GM18511 (cell line): ENCODE results near the gene RPA1.

Experiments
- ATAC-seq: cut with Tn5 transposase; IDR thresholded peaks from one replicate; pipeline ENCODE4 v1.9.1; 2021; ENCODE audit warnings: mild to moderate bottlenecking, moderate library complexity; ENCODE audit not compliant: unreplicated experiment

The RPA1 gene

DNA sequence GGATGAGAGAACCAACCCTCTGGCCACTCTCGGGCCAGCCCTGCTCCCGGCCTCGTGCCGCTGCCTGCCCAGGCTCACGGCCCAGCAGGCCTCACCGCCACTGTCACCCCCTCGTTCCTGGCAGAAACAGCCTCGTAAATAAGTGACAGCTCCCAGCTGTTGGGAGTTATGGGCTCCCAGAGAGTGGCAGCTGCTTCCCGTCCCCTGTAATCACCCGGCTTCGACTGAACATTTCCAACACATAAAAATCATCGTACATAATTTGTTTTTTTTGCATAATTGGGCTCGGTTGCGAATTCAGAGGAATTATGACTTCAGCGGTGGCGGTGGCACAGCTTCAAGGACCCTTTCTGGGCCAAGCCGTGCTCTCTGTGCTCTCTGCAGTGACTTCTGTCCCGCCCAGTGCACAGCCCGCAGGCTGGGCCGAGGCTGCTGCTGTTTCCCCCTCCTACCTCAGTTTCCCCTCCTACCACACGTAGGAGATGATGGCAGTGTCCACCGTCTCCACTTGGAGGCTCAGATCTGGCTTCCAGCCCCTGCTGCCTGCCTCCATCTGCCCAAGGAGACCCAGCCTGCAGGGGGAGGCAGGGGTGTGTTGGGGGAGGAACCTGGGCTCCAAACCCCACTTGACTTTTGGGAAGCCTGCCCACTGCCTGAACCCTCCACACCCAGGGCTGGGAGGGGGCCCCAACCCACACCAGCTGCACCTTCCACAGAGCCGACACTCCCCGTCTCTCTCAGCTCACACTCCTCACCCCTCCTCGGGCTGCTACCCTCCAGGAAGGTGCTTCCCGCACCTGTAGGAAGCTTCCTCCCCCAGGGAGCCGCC lies 110.4 kb downstream of the RPA1 start:
- no peak for ATAC-seq

DNA sequence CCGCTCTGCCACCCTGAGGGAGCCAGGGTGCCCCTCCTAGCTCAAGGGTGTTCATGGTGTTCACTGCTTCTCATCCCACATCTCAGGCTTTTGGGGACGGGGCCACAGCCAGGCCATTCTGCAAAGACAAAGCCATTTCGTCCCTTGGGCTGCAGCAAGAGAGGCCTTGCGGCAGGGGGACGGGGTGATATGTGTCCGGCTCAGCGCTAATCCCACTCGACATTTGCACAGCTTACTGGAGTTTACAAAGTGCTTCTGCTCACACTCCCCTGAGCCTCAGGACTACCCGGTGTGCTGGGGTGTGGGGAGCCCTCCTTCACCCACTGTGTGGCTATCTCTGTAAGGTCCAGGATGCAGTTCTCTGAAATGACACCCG lies 111.0 kb downstream of the RPA1 start:
- no peak for ATAC-seq

DNA sequence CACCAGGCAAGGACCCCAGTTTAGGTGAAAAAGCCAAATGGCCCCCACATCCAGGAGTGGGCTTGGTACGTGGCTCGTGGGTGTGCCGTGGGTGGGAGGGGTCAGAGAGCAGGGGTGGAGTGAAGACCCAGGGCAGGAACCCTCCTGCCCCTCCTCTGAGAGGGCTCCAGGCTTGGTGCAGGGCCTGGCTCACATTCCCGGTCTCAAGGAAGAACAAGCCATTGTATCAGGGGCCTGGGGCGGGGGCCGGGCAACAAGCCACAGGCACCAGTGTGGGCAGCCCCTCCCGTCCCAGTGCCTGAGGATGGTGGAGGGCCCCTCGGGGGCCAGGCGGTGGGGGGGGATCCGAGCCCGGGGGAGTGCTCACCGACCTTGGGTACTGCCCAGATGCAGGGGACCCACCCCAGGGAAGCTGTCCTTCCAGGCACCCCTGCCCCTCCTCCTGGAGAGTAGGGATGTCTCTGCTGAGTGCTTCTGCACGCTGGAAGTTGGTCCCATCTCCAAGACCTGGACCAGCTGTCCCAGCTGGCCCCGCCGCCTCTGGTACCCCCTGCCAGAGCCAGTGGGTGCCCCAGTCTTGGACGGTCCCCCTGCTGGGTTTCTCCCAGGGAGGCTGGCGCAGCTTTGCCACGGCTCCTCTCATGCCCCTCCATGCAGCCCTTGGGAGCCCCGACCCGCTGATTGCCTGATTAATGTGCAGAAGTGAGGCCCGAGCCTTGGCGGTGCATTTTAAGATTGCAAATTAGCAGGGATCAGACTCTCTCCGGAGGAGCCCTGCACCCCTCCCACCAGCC lies 111.7 kb downstream of the RPA1 start:
- no peak for ATAC-seq

DNA sequence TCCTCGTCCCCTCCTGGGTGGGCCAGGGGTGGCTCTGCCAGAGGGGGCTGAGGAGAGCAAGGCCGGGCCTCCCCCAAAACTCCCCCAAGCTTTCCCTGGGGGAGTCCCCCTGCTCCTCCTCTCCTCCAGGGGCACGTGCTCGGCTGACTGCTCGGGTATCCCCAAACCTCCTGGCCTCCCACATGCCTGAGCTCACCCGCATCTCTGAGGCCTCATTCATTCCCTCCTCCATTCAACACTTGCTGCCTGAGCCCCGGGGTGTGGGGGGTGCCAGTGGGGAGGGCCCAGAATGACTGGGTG lies 112.2 kb downstream of the RPA1 start:
- ATAC-seq: no peak

DNA sequence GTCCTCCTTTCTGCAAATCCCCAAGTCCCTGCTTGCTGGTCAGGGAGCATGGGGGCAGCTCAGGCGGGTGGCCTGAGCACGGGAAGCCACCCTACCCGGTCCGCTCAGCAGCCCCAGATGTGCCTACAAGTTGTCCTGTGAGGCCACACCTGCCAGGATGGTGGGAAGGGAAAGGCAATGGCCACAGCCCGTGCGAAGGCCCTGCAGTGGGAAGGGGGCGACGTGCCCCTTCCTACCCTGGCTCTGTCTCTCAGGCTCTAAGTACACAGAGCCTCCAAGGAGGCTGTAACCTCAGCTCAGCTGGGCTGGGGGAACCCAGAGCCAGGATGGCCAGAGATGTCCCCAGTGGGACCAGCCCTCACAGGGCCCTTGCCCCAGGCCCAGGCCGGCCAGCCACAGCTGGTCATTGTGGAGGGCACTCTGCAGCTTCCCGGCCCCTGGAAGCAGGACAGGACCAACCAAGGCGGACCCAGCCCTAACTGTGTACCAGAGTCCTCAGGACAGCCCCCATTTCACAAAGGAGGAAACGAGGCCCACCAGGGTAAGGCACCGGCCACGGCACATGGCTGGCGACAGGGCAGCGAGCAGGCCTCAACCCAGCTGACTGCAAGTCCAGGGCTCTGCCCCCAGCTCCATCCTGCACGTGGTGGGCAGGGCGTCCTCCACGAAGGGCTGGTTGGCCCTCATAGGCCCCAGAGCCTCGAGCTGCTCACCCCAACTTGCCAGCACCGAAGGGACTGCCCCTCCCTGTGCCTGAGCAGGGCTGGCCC lies 113.0 kb downstream of the RPA1 start:
- no peak for ATAC-seq

DNA sequence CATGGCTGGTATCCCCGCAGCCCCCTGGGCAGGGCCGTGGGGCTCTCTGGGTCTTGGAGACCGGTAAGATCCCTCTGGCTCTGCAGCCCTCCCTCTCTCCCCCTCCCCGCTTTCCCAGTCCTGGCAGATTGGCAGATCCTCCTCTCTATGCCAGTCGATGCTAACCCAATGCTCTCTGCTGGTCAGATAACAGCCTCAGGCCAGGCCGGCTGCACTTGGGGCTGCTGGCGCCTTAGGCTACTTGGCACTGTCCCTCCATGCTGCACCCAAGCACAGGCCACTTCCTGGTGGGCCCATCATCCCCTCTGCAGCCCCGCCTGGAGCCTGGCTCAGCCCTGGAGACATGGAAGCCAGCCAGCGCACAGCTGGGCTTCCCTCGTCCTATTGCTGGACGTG lies 113.6 kb downstream of the RPA1 start:
- ATAC-seq: no peak

DNA sequence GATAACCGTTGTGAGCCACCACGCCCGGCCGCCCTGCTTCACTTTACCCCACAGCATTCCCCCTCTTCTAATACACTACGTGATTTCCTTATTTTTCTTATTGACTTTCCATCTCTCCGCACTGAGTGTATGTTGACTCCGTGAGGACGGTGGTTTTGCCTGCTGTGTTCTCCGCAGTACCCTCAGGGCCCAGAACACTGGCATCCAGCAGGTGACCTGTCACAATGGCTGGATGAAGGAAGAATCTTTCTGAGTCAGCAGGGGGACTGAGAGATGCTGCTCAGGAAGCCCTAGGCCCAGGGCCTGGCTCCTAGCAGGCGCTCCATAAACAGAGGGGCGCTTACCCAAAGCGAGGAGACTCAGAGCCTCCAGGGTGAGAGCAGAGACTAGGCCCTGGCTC lies 115.8 kb downstream of the RPA1 start:
- no peak for ATAC-seq

DNA sequence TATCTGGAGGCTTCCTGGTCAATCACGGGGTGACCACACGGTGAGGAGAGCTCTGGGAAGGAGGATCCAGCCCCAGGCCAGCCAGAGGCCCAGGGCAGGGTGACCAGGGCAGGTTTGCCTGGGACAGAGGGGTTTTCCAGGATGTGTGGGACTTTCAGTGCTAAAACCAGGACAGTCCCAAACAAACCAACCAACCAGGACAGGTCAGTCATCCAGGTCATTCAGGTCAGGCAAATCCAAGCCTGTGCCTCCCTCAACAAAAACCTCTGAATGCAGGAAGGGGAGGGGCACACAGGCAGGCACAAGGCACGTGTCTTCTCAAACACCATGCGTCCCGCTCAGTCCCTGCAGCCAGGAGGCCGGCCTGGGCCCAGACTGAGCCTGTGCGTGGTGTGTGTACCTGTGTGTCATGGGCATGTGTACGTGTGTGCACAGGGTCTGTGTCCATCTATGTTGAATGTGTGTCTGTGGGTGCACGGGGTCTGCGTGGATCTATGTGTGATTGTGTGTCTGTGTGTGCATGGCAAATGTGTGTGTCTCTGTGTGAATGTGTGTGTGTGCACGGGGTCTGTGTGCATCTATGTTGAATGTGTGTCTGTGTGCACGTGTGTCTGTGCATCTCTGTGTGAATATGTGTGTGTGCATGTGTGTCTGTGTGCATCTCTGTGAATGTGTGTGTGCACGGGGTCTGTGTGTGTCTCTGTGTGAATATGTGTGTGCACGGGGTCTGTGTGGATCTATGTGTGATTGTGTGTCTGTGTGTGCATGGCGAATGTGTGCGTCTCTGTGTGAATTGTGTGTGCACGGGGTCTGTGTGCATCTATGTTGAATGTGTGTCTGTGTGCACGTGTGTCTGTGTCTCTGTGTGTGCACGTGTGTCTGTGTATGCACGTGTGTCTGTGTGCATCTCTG lies 116.5 kb downstream of the RPA1 start:
- ATAC-seq: no peak

DNA sequence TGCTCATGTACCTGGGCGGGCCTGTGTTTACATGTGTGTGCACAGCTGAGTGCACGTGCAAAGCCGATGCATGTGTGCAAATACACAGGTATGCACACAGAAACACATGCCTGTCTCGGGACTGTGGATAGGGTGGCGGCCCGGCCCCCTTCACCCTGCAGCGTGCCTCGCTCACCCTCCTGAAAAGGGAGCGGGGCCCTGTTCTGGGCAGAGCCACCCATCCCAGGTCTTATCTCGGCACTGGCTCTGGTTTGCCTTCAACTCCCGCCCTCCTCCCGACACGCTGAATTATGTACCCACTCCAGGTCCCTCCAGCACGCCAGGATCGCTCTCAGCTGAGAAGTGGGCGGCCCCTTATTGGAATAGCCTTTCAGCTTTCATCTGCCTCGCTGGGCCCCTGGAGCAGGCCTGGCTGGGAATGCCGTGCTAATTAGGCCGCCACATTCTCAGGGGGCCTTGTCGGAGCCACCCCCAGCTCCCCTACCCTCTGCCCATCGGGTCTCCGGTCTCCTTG lies 117.5 kb downstream of the RPA1 start:
- ATAC-seq: no peak

DNA sequence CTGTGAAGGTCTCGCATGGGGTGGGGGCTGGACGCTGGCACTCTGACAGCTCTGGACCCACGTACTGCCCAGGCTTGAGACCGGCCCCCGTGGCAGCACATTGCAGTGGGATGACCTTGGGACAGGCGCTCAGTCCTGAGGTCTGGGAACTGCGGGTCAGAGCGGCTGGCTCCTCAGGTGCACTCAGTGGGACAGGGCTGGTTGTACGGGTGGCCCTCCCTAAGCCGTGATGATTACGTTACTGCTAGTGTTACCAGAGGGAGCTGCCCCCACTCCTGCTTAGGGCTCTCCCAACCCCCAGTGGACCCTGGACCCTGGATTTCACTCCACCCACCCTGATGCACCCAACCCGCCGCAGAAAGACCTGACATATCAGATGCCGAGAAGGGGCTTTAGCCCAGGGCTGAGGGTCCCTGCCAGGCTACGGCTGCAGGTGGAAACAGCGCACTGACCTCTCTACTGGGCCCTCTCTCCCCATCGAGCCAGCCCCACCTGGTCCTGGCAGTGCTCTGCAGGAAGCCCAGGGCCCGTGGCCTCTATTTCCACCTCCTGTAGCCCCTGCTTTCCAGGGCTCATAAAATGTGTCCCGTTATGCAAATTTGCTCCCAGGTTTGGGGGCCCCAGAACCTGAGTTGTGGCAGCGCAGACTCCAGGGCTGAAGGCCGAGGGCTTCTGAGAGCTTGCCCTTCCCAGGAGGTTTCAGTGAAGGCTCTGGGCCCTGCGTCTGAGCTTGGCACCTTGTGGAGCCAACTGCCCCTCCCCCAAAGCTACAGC lies 118.1 kb downstream of the RPA1 start:
- ATAC-seq: no peak

DNA sequence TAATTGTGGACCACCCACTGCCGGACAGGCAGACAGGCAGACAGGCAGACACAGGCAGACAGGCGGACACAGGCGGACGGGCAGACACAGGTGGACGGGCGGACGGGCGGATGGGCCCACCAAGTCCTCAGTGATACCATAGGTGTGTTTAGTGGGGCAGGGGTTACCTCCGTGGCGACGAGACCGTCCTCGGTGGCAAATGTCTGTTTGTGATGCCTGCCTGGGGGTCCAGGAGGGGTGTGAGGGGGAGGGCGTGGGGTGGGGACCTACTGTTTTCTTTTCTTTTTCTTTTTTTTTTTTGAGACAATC lies 118.7 kb downstream of the RPA1 start:
- ATAC-seq: no peak
